ENCODE measurements around the gene UFL1.

Gene UFL1

GRCh38 chr6:96582436-96582835, 60.8 kb downstream of the UFL1 start:
- Histone ChIP-seq H3K4me3 (ENCODE audit: low read length, poor library complexity, severe bottlenecking) (no peak overlapping the region), H2AFZ (ENCODE audit: low read length) (no peak overlapping the region), H3K4me1 (ENCODE audit: insufficient read depth, low read length, poor library complexity, severe bottlenecking) (no peaks in the 10 kb centered on the region), H4K20me1 (ENCODE audit: insufficient read depth, low read length, poor library complexity, severe bottlenecking) (no peaks in the 10 kb centered on the region), H3K9me2 (replicated peaks; ENCODE audit: low read depth, low read length) (no peaks in the 10 kb centered on the region), H3K27me3 (ENCODE audit: insufficient read depth, low read length, poor library complexity, severe bottlenecking) (no peaks in the 10 kb centered on the region), H3K79me2 (ENCODE audit: insufficient read depth, low read length) (no peaks in the 10 kb centered on the region), H3K9ac (ENCODE audit: low read depth, low read length, poor library complexity, severe bottlenecking) (no peak overlapping the region), H3K36me3 (ENCODE audit: insufficient read depth, low read length) (no peaks in the 10 kb centered on the region), H3F3A (ENCODE audit: low read depth) (no peaks in the 10 kb centered on the region), H3K4me2 (ENCODE audit: low read depth, low read length, poor library complexity, severe bottlenecking) (no peak overlapping the region), H3K9me3 (ENCODE audit: insufficient read depth, low read depth, low read length) (no peaks in the 10 kb centered on the region)
- TF ChIP-seq CTCF (conservative IDR thresholded peaks at IDR 0.05; ENCODE audit: low read length) (no peak), EZH2phosphoT487 (IDR thresholded peaks at IDR 0.05; ENCODE audit: borderline replicate concordance) (no peak)

- Histone ChIP-seq H2AFZ (ENCODE audit: low read length) (no peak overlapping the region), H3K9ac (ENCODE audit: low read depth, low read length, poor library complexity, severe bottlenecking) (no peak overlapping the region), H3F3A (ENCODE audit: low read depth) (no peaks in the 10 kb centered on the region), H3K9me3 (ENCODE audit: insufficient read depth, low read depth, low read length) (no peaks in the 10 kb centered on the region), H3K4me3 (ENCODE audit: low read length, poor library complexity, severe bottlenecking) (no peak overlapping the region), H3K36me3 (ENCODE audit: insufficient read depth, low read length) (no peaks in the 10 kb centered on the region), H3K9me2 (replicated peaks; ENCODE audit: low read depth, low read length) (no peaks in the 10 kb centered on the region; the same call in 1 of the 2 replicates), H3K4me1 (ENCODE audit: insufficient read depth, low read length, poor library complexity, severe bottlenecking) (no peaks in the 10 kb centered on the region), H3K4me2 (ENCODE audit: low read depth, low read length, poor library complexity, severe bottlenecking) (no peak overlapping the region), H3K79me2 (ENCODE audit: insufficient read depth, low read length) (no peaks in the 10 kb centered on the region), H3K27me3 (ENCODE audit: insufficient read depth, low read length, poor library complexity, severe bottlenecking) (no peaks in the 10 kb centered on the region), H4K20me1 (ENCODE audit: insufficient read depth, low read length, poor library complexity, severe bottlenecking) (no peaks in the 10 kb centered on the region)
- TF ChIP-seq CTCF (conservative IDR thresholded peaks at IDR 0.05; ENCODE audit: low read length), result no peak
- TF ChIP-seq EZH2phosphoT487 (IDR thresholded peaks at IDR 0.05; ENCODE audit: borderline replicate concordance), result no peak
Observed at GRCh38 chr6:96604420-96604819, 82.8 kb downstream of the UFL1 start.
